Measurements from ENCODE around the gene EMX1. TPM values are rescaled to one million over a fixed set of nuclear protein-coding genes. Genes with fewer than 3 reads are reported as not detected.

The EMX1 gene
- total and polyA plus RNA-seq, 2 of the 13 experiments (the other 11 are each of a cell fraction or from before 2014, with no cell fraction given), result 0.62 to 4.9 TPM

GRCh38 chr2:72962911-72963310 lies 45.6 kb downstream of the EMX1 start (continued):
- TF ChIP-seq HNF4G (IDR thresholded peaks at IDR 0.05; ENCODE audit: borderline replicate concordance, low read depth, low read length) (no peak), HNF4G (CRISPR knock-in tag; IDR thresholded peaks at IDR 0.05; ENCODE audit: borderline replicate concordance, low read depth) (no peak), ZNF414 (CRISPR knock-in tag; IDR thresholded peaks at IDR 0.05) (no peak)

- FAIRE-seq (no peak), ATAC-seq (no peak), DNase-seq (ENCODE audit: low spot score) (no peak)
- TF ChIP-seq, protein P1, sequence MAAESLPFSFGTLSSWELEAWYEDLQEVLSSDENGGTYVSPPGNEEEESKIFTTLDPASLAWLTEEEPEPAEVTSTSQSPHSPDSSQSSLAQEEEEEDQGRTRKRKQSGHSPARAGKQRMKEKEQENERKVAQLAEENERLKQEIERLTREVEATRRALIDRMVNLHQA (CRISPR knock-in tag; IDR thresholded peaks at IDR 0.05), result no peak
- TF ChIP-seq, protein P2, sequence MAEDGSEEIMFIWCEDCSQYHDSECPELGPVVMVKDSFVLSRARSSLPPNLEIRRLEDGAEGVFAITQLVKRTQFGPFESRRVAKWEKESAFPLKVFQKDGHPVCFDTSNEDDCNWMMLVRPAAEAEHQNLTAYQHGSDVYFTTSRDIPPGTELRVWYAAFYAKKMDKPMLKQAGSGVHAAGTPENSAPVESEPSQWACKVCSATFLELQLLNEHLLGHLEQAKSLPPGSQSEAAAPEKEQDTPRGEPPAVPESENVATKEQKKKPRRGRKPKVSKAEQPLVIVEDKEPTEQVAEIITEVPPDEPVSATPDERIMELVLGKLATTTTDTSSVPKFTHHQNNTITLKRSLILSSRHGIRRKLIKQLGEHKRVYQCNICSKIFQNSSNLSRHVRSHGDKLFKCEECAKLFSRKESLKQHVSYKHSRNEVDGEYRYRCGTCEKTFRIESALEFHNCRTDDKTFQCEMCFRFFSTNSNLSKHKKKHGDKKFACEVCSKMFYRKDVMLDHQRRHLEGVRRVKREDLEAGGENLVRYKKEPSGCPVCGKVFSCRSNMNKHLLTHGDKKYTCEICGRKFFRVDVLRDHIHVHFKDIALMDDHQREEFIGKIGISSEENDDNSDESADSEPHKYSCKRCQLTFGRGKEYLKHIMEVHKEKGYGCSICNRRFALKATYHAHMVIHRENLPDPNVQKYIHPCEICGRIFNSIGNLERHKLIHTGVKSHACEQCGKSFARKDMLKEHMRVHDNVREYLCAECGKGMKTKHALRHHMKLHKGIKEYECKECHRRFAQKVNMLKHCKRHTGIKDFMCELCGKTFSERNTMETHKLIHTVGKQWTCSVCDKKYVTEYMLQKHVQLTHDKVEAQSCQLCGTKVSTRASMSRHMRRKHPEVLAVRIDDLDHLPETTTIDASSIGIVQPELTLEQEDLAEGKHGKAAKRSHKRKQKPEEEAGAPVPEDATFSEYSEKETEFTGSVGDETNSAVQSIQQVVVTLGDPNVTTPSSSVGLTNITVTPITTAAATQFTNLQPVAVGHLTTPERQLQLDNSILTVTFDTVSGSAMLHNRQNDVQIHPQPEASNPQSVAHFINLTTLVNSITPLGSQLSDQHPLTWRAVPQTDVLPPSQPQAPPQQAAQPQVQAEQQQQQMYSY (CRISPR knock-in tag; IDR thresholded peaks at IDR 0.05), result peak; percentile 78
- TF ChIP-seq HDAC2 (CRISPR knock-in tag; IDR thresholded peaks at IDR 0.05) (no peak), TEF (CRISPR knock-in tag; IDR thresholded peaks at IDR 0.05) (no peak), CEBPG (CRISPR knock-in tag; IDR thresholded peaks at IDR 0.05) (no peak)
- TF ChIP-seq, protein P3, sequence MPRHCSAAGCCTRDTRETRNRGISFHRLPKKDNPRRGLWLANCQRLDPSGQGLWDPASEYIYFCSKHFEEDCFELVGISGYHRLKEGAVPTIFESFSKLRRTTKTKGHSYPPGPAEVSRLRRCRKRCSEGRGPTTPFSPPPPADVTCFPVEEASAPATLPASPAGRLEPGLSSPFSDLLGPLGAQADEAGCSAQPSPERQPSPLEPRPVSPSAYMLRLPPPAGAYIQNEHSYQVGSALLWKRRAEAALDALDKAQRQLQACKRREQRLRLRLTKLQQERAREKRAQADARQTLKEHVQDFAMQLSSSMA (CRISPR knock-in tag; IDR thresholded peaks at IDR 0.05), result no peak
- Histone ChIP-seq H3K27ac (ENCODE audit: extremely low read length, insufficient read depth, low read length) (no peak overlapping the region), H2AFZ (ENCODE audit: low read length) (no peak overlapping the region), H3K36me3 (replicated peaks in 1 of 2; ENCODE audit: control insufficient read depth in 1 of 2, insufficient read depth in 2 of 2, low read length in 2 of 2) (peaks cover 0 to 19% of the 10 kb centered on the region in 2 experiments; a peak in 1 of 5 replicates), H3K79me2 (ENCODE audit: insufficient read depth, low read length) (no peaks in the 10 kb centered on the region), H3K27me3 (ENCODE audit: control insufficient read depth in 1 of 2, insufficient read depth in 2 of 2, low read length in 2 of 2) (no peaks in the 10 kb centered on the region), H3K9ac (ENCODE audit: insufficient read depth, low read depth, low read length) (no peak overlapping the region), H3K4me1 (ENCODE audit: insufficient read depth, low read length) (no peaks in the 10 kb centered on the region), H4K20me1 (ENCODE audit: insufficient read depth, low read length) (no peaks in the 10 kb centered on the region), H3K4me2 (ENCODE audit: low read depth, low read length) (no peak overlapping the region), H3K4me3 (replicated peaks in 1 of 3; ENCODE audit: insufficient read depth in 1 of 3, low read depth in 2 of 3, low read length in 3 of 3) (no peak overlapping the region), H3K9me3 (ENCODE audit: low read length) (no peaks in the 10 kb centered on the region)
- intact Hi-C loops (cut with micrococcal nuclease; ENCODE audit: unreplicated experiment) (no loop called here), in situ Hi-C loops (cut with HindIII; ENCODE audit: extremely low pct_ligation_motif_present, low pct_unique_long_range_greater_than_20kb) (no loop called here)
- ChIA-PET POLR2A (no interaction called here), CTCF (ENCODE audit: low intra/inter-chr PET ratio, low total read pairs) (no interaction called here)
- no TSS peak for BruUV-seq (replicated peaks)
- WGBS (ENCODE audit: low lambda C conversion rate), result 96% methylated on average over 10 of the region's 10 CpGs
Observed at GRCh38 chr2:72963423-72964145, 46.3 kb downstream of the EMX1 start.

Data from HepG2 (cell line).